ENCODE measurements around the gene BMAL2.

The BMAL2 gene

GRCh38 chr12:27366621-27367020 is 34.0 kb downstream of the BMAL2 start:
- Histone ChIP-seq H3K4me3 (replicated peaks; ENCODE audit: insufficient read depth, low read length) (no peak overlapping the region), H3K27me3 (ENCODE audit: insufficient read depth, poor library complexity, severe bottlenecking) (no peaks in the 10 kb centered on the region), H3K27ac (replicated peaks) (no peak overlapping the region)
- TF ChIP-seq REST (IDR thresholded peaks at IDR 0.05; ENCODE audit: insufficient replicate concordance, low read depth) (no peak), SPI1 (IDR thresholded peaks at IDR 0.05; ENCODE audit: borderline replicate concordance, low read depth) (no peak), POLR2AphosphoS5 (IDR thresholded peaks at IDR 0.05; ENCODE audit: low read depth) (no peak), GABPA (IDR thresholded peaks at IDR 0.05; ENCODE audit: low read depth) (no peak), CTCF (IDR thresholded peaks at IDR 0.05; ENCODE audit: insufficient read depth, low read length) (no peak)
- DNase-seq (ENCODE audit: low read depth in 1 of 2, low spot score in 1 of 2): no peak

GRCh38 chr12:27367078-27367477 is 34.4 kb downstream of the BMAL2 start:
- TF ChIP-seq SPI1 (IDR thresholded peaks at IDR 0.05; ENCODE audit: borderline replicate concordance, low read depth) (no peak), REST (IDR thresholded peaks at IDR 0.05; ENCODE audit: insufficient replicate concordance, low read depth) (no peak), GABPA (IDR thresholded peaks at IDR 0.05; ENCODE audit: low read depth) (no peak), POLR2AphosphoS5 (IDR thresholded peaks at IDR 0.05; ENCODE audit: low read depth) (no peak), CTCF (IDR thresholded peaks at IDR 0.05; ENCODE audit: insufficient read depth, low read length) (no peak)
- no peak overlapping the region for H3K4me3 ChIP-seq (replicated peaks; ENCODE audit: insufficient read depth, low read length)
- no peak for DNase-seq (ENCODE audit: low read depth in 1 of 2, low spot score in 1 of 2)
- H3K27ac ChIP-seq (replicated peaks): no peak overlapping the region
- no peaks in the 10 kb centered on the region for H3K27me3 ChIP-seq (ENCODE audit: insufficient read depth, poor library complexity, severe bottlenecking)

GRCh38 chr12:27382171-27382795 is 49.6 kb downstream of the BMAL2 start:
- Histone ChIP-seq H3K4me3 (replicated peaks; ENCODE audit: insufficient read depth, low read length) (no peak overlapping the region), H3K27ac (replicated peaks) (no peak overlapping the region), H3K27me3 (ENCODE audit: insufficient read depth, poor library complexity, severe bottlenecking) (no peaks in the 10 kb centered on the region)
- DNase-seq (ENCODE audit: low read depth in 1 of 2, low spot score in 1 of 2): no peak
- no peak for TF ChIP-seq GABPA (IDR thresholded peaks at IDR 0.05; ENCODE audit: low read depth)
- TF ChIP-seq REST (IDR thresholded peaks at IDR 0.05; ENCODE audit: insufficient replicate concordance, low read depth): no peak
- no peak for TF ChIP-seq POLR2AphosphoS5 (IDR thresholded peaks at IDR 0.05; ENCODE audit: low read depth)
- no peak for TF ChIP-seq SPI1 (IDR thresholded peaks at IDR 0.05; ENCODE audit: borderline replicate concordance, low read depth)
- no peak for TF ChIP-seq CTCF (IDR thresholded peaks at IDR 0.05; ENCODE audit: insufficient read depth, low read length)
